Measurements from ENCODE around the gene UBC.
"Not testable (repeated sequence)": the region's sequence is repeated elsewhere in the genome, so short reads cannot be mapped to it uniquely, and the experiment has no call there.

The UBC gene

GRCh38 chr12:124883263-124884130 is 31.0 kb downstream of the UBC start:
- no peak for DNase-seq

- DNase-seq = no peak
Observed at GRCh38 chr12:124881123-124881522, 33.3 kb downstream of the UBC start.

GRCh38 chr12:124880335-124880734 is 34.1 kb downstream of the UBC start:
- DNase-seq = not testable (repeated sequence)

GRCh38 chr12:124878795-124879516 is 35.5 kb downstream of the UBC start:
- DNase-seq = no peak

- DNase-seq = no peak
Observed at GRCh38 chr12:124877423-124877822, 37.0 kb downstream of the UBC start.

GRCh38 chr12:124876171-124876570 is 38.3 kb downstream of the UBC start:
- no peak for DNase-seq

- DNase-seq = no peak
Observed at GRCh38 chr12:124875803-124876132, 38.7 kb downstream of the UBC start.

GRCh38 chr12:124874988-124875802 is 39.3 kb downstream of the UBC start:
- DNase-seq = no peak

- DNase-seq = no peak
Observed at GRCh38 chr12:124874188-124874587, 40.3 kb downstream of the UBC start.

GRCh38 chr12:124872068-124872719 is 42.3 kb downstream of the UBC start:
- no peak for DNase-seq

GRCh38 chr12:124871297-124871696 is 43.2 kb downstream of the UBC start:
- no peak for DNase-seq

GRCh38 chr12:124870515-124870914 is 43.9 kb downstream of the UBC start:
- DNase-seq = no peak

- DNase-seq = no peak
Observed at GRCh38 chr12:124869059-124869665, 45.3 kb downstream of the UBC start.

- no peak for DNase-seq
Observed at GRCh38 chr12:124868252-124869058, 46.0 kb downstream of the UBC start.

- DNase-seq = no peak
Observed at GRCh38 chr12:124867401-124867930, 47.0 kb downstream of the UBC start.

- DNase-seq = no peak
Observed at GRCh38 chr12:124866883-124867400, 47.5 kb downstream of the UBC start.

GRCh38 chr12:124866195-124866882 is 48.1 kb downstream of the UBC start:
- DNase-seq = no peak

- no peak for DNase-seq
Observed at GRCh38 chr12:124865728-124866127, 48.7 kb downstream of the UBC start.

- DNase-seq = no peak
Observed at GRCh38 chr12:124864326-124864752, 50.1 kb downstream of the UBC start.

All from CD4-positive, alpha-beta T cell treated with Interleukin-4 for 4 hours (primary cell).